Stimulated activated CD8-positive, alpha-beta memory T cell treated with anti-CD3 and anti-CD28 coated beads, Interleukin-15, amount 100 ng/mL, for 4 hours (primary cell): ENCODE data around the gene GALNT11.
"Not testable (repeated sequence)": the region's sequence is repeated elsewhere in the genome, so short reads cannot be mapped to it uniquely, and the experiment has no call there.

Experiments used
- DNase-seq, 2 donors: peaks; one replicate each; pipeline ENCODE4 v3.0.0-alpha.2; 2020; ENCODE audit warnings: low read depth in 2 of 2

GALNT11 gene

DNA sequence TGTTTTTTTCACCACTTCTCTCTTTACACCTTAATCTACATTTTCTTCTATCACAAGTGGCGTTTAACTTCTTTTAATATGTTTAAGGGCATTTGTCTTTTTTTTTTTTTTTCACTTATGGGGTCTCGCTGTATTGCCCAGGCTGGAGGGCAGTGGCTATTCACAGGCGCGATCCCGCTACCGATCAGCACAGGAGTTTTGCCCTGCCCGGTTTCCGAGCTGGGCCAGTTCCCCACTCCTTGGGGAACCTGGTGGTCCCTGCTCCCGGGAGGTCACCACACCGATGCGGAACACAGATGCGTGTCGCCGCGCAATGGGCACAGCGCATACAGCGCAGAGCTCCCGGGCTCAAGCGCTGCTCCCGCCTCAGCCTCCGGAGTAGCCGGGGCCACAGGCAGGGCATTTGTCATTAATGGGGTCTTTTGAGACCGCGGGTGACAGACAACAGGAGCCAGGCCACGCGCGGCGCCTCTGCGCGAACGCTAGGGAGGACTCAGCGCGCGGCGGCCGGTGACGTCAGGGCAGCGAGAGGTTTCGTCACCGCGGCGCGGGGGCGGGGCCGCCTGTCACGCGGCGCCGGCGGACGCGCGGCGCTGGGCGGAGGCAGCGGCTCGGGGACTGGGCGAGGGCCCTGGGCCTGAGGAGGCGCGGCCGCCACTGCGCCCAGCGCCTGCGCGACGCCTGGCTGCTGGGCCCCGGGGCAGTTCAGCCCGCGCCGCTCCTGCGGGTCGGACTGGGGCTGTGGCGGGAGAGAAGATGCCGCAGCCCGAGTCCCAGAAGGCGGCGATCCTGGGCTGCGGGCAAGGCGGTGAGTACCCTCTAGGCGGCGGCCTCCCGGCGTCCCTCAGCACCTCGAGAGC is at the start of gene GALNT11:
GALNT11 (plus strand) TSS at position 598 of the 860 bp plus-strand sequence. CDS start 68,554 bp downstream, outside the sequence.
- DNase-seq = peak; percentile 67 to 81

DNA sequence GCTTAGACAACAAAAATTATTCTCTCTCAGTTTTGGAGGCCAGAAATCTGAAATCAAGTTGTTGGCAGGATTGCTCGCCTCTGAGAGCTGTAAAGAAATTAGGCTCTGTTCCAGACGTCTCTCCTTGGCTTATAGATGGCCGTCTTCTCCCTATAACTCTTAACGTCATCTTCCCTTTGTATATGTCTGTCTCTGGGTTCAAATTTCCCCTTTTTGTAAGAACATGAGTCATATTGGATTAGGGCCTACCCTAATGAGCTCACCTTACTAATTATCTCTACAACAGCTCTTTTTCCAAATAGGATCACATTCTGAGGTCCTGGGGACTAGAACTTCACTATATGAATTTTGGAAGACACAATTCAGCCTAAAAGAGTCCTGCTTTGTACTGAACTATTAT is 46.9 kb upstream of the GALNT11 start:
- DNase-seq = no peak

DNA sequence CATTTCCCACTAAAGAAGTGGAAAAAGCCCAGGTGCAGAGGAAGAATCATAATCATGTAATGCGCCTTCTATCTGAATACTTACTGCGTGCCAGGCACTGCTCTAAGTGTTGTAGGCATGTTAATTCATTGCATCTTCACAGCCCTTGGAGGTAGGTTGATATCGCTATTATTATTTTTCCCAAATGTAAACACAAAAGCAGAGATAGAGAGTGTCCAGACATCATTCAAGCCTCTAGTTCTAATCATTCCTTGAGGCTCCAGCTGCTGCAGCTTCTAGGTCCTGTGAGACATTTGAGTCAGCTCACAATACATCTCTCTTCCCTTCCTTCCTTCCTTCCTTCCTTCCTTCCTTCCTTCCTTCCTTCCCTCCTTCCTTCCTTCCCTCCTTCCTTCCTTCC is 44.3 kb upstream of the GALNT11 start:
- DNase-seq = no peak

DNA sequence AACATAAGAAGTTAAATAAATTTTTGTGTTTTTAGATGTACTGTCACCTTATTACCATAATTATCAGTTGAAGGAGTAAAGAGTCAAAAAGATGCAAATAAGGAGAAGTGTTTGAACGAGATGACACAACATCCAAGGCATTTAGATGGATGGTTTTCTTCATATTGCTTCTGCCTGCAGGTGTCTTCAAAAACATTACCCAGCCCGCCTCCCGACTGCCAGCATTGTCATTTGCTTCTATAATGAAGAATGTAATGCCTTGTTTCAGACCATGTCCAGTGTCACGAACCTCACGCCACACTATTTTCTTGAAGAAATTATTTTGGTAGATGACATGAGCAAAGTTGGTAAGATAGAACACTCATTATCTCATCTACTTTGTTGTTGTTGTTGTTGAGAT is 42.7 kb upstream of the GALNT11 start:
- no peak for DNase-seq

DNA sequence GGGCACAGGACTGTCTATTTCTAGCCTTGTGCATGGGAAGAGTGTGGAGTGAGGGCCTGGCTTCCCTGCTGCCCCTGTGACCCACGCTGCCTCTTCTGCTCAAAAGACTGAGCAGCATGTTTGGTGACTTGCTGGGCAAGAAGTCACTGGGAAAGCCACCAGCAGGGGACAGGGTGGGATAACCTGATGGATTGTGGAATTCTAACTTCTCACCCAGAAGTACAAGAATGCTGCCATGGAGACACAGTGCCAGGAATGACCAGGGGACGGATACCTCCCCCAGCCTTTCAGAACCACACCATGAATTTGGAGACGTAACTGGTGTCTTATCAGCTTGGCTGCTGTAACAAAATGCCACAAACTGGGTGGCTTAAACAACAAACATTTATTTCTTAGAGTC is 40.9 kb upstream of the GALNT11 start:
- DNase-seq = no peak

DNA sequence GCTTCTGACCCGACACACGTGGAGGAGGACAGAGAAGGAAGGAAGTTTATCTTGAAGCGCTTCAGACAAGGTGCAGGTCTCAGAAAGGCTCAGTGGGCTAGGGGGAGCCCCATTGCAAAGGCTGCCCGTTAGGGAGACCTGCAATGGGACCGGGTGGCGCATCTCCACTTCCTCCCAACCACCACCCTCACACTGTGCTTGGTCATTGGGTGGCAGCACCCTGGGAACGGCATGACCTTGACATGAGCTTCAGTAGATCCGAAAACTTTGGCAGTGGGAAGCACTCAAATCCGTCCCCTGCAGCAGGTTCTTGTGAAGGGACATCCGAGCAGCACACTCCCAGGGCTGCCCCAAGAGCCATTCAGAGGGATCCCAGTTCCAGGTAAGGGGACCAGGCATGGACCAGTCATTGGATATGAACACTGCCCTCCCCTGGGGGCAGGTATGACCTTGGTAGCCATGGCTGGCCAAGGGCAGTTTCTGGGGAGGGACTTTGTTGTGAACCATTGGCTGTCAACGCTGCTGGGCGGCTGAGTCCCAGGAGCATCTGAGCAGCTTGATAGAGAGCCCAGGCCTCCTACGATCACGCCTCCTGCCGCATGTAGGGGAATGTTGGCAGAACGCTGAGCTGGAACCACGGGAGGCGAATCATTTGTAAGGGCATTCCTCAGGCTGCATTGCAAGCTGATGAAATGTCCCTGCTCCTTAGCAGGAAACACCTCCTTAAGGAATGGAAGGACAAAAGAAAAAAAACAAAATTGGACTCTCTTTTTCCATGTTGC is 37.5 kb upstream of the GALNT11 start:
- no peak for DNase-seq

DNA sequence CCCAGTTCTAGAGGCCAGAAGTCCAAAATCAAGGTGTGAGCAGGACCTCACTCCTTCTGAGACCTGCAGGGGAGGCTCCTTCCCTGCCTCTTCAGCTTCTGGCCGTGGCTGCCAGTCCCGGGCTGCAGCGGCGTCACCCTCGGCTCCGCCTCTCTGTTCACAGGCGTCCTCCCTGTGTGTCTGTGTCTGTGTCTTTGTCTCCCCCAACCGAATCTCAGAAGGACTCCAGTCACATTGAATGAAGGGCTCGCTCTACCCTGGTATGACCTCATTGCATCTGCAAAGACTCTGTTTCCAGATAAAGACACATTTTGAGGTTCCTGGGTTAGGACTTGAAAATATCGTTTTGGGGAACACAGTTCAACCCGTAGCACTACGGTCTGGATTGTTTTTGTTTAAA is 33.1 kb upstream of the GALNT11 start:
- no peak for DNase-seq

DNA sequence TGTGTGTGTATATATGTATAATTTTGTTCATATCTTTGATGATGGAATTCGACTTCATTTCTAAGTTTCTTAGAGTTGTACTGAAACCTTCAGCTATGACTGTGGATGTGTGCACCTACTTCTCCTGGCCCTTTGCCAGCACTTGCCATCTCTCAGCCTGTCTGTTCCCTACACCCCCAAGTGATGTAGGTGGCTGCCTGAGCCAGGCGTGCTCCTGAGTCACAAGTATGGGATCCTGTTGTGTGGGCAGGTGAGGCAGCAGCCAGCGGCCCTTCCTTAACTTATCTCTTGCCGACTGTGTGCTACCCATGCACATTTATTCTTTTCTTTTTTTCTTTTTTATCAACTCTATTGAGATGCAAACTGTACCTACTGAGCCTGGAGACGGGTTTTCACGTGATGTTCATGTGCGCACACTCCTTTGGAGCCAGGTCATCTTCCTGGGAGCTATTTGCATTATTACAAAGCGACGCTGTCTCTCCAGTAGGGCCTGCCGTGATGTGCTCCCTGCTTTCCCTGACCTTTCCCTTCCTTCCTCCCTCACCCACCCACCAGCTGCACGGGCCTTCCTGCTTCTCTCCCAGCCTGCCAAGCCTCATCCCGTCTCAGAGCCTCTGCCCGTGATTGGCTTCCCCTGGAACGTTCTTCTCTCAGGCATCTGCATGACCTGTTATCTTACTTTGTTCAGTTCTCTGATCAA is 31.3 kb upstream of the GALNT11 start:
- DNase-seq = no peak

DNA sequence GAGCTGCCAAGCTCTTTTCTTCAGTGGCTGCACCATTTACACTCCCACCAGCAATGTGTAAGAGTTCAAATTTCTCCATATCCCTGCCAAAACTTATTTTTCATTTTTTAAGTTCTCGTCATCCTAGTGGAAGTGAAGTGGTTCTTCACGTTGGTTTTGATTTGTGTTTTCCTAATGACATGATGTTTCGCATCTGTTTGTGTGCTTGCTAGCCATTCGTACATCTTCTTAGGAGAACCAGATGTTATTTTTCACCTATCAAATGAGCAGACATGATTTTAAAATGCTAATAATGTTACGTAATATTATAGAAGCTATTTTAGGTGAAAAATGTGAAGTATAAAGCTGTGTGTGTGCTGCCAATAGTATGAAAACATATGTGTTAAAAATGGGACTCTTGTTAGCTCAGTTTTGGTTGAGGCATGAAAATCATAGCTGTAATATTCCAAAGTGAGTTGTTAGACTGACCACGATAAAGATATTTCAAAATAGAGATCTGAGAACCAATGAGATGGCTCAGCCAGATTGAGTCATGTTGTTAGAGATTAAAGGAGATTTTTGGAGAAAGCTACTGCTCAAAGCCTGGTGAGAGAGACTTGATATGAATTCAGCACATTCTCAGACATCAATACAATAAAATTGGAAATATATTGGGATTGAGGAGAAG is 25.9 kb upstream of the GALNT11 start:
- no peak for DNase-seq

DNA sequence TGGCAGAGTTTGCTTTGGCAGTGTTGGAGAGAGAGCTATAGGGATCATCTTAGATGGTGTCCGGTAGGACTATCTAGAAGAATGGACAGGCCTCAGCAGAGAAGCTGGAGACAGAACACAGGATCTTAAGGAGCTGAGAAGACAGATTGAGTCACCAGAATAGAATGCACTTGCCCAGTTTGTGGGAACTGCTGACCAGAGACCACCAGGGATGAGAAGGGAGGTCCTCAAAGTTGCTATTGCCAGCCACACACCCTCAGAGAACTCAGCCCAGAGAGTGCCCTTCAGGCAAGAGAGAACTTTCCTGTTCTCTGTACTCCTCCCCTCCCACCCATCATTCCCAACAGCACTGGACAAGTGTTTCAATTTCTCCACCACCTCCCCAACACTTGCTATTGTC is 25.3 kb upstream of the GALNT11 start:
- no peak for DNase-seq

DNA sequence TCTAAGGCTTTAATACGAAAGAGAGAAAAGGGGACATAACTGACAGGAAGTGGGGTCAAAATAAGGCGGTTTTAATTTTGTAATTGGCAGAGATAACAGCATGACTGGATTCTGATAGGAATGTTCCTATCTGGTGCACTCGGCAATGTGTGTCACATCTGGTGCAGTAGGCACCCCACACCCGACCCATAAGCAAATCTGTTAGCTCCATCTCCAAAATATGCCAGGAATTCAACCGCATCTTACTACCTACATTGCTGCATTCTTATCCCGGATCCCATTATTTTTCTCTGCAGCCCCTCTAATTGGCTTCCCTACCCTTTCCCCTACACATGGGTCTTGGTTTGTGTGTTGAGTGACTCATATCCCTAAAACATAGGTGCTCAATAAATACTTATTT is 19.1 kb upstream of the GALNT11 start:
- DNase-seq = no peak

DNA sequence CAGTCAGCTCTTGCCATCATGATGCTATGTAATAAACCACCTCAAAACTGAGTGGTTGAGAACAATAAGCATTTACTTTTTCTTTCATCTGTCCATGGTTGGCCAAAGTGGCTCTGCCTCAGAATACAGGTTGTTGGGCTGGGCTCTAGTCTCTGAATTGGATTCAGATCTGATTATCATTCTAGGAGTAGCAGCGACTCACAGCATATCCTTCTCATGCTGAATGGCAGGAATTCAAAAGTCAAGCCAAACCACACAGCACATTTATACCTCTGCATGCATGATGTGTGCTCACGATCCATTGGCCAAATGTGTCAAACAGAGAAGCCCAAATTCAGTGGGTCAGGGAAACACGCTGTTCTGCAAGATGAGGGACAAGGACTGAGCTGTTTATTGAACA is 13.6 kb upstream of the GALNT11 start:
- no peak for DNase-seq

DNA sequence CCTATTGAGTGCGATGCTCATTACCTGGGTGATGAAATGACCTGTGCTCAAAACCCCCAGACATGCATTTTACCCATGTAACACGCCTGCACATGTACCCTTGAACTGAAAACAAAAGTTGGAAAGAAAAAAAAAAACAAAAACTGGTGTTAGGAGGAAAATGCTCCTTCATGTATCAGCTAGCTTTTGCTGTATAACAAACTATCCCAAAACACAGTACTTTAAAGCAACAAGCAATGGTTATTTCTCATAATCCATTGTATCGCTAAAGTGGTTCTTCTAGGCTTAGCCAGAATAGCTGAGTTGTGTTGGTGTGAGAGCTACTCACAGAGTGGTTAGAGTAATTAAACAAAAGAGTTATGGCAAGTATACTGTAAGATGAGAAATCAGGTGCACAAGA is 12.2 kb upstream of the GALNT11 start:
- no peak for DNase-seq

DNA sequence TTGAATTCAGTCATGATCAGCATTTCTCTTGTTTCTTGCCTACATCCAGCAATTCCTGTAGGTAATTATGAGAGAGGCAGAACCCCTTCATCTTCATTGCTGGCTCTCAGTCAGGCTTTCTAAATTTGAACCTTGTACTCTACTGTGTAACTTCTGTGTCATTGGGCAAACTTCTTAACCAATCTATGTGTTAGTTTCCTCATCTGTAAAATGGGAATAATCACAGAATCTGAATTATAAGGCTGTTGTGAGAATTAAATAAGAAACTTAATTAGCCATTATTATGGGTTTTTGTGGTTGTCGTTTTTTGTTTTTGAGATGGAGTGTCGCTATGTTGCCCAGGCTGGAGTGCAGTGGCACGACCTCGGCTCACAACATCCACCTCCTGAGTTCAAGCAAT is 11.5 kb upstream of the GALNT11 start:
- DNase-seq = no peak

DNA sequence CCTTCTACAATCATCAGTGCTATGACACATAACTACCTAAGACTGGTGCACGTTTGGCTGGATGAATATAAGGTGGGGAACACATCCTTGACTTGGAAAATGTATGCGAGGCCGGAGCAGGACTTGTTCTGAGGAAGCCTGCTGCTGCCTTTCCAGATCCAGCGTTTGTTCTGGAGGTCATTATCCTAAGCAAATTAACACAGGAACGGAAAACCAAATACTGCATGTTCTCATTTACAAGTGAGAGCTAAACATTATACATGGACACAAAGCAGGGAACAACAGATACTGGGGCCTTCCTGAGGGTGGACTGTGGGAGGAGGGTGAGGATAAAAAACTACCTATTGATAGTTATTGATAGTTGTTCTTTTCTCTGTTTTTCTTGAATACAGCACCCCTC is 10.8 kb upstream of the GALNT11 start:
- no peak for DNase-seq

DNA sequence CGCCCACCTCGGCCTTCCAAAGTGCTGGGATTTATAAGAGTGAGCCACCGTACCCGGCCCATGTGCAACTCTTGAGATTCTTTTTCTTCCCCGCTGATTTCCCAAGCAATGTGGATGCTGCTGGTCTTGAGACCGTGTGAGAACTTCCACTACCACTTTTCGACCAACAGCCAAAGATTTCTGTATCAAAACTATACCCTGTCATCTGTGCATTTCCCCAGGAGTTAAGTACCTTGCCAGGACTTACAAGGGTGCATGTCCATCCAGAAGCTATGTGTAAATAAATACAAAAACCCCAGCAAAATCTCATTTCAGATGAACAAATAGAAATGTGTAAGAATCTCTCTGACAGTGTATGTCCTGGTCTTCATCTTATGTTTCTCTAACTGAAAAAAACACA is 9.9 kb upstream of the GALNT11 start:
- no peak for DNase-seq

DNA sequence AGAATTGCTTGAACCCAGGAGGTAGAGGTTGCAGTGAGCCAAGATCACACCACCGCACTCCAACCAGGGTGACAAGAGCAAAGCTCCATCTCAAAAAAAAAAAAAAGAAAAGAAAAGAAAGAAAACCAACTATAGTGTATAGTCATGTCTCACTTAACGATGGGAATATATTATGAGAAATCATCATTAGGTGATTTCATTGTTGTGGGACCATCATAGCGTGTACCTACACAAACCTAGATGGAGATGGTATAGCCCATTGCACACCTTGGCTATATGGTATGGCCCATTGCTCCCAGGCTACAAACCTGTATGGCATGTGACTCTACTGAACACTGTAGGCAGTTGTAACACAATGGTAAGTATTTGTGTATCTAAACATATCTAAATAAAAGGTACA is 8.5 kb upstream of the GALNT11 start:
- no peak for DNase-seq

DNA sequence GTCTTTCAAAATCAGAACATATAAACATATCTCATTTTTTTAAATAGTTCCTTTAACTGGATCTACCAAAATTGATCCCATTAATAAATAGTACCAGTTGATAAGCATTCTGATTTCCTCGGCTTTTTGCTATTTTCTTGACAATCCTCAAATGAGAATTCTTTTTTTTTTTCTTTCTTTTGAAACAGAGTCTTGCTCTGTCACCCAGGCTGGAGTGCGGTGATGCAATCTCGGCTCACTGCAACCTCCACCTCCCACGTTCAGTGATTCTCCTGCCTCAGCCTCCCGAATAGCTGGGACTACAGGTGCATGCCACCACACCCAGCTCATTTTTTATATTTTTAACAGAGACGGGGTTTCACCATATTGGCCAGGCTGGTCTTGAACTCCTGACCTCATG is 7.8 kb upstream of the GALNT11 start:
- not testable (repeated sequence) for DNase-seq

DNA sequence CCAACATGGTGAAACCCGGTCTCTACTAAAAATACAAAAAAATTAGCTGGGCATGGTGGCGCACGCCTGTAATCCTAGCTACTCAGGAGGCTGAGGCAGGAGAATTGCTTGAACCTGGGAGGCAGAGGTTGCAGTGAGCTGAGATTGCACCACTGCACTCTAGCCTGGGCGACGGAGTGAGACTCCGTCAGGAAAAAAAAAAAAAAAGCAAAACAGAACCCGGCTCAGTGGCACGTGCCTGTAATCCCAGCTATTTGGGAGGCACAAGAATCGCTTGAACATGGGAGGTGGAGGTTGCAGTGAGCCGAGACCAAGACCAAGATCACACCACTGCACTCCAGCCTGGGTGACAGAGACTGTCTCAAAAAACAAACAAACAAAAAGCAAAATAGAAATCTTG is 3.7 kb upstream of the GALNT11 start:
- not testable (repeated sequence) for DNase-seq

DNA sequence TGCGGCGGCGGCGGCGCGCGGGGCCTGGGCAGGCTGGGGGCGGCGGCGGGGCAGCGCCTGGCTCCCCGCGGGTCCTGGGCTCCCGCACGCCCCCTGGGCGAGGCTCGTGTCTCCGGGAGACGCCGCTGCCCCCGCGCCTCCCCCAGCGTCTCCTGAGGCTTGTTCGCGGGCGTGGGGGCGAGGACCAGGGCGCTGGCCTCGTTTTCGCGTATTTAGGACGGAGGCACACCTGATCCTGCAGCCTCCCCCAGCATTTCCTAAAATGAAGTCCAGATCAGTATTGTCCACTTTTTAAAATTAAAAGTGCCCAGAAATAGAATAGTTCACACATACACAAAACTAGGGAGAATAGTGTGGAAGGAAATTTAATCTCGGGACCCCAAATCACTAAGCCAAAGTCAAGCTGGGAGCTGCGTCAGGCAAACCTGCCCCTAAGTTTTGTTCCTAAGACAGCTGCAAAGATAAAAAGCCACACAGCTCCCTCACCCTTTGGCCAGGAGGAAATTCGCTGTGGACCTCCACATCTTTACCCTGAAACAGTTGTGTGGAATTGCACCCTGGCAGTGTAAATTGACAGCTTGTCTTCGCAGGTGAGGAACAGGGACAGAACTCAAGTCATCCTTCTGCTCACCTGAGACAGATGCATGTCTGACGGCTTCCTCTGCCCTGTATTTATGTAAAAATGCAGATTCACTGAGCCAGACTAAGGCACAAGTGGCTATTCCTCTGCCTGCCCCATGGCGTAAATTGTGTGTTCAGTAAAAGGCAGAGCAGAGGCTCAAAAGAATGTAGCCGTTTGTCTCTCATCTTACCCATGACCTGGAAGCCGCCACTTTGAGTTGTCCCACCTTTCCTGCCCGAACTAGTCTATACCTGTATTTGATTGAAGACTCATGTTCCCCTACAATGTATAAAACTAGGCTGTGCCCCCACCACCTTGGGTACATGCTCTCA is 740 bp downstream of the GALNT11 start:
- DNase-seq = no peak
